Subcutaneous preadipocyte (primary cell): Measurements from ENCODE around the gene TMSB15B. TPM values are rescaled to one million over a fixed set of nuclear protein-coding genes. Genes with fewer than 3 reads are reported as not detected.

Source experiments
- total RNA-seq: library from RNA; depleted of rRNA; stranded (reverse); fragments of >200 nt; gene quantifications from 2 replicates; pipeline ENCODE4 v1.2.3, GENCODE V29; 2012

Gene TMSB15B
- total RNA-seq = 1.6 and 3.3 TPM in 2 replicates

DNA sequence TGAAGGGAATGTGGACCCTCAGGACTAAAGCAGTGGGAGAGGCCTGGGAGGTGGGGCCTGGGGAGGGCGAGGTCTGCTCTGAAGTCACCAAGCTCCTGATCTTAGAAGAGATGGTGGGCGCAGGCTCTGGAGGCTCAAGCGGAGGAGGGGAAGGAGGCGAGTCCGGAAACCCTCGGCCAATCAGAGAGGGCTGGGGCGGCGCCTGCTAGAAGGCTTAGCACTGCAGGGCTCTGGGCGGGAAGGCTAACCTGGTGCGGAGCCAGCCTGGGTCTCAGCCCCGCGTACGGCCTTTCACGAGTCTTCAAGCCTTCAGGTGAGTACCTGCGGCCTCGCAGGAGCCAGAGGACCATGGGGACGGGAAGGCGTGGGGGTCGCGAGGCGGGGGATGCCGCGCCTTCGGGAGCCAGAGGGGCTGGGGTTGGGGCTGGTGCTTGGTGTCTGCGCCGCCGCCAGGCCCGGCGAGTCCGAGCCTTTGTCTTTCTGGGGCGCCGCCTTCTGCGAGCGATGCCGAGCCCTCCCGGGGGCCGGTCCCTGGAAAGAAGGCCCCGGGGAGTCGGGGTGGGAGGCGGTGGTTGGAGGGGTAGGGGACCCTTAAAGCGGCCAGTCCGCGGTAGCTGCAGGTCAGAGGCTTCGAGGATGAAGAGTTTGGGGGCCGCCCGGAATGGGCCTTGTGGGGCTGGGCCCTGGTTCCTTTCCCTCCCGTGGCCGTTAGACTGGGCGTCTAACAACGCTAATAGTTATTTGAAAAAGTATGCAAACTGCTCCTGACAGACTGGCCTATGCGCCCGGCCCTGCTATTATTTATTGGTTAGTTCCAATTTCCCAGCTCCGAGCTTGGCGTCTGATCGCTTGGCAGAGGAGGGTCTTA is at the start of gene TMSB15B:
TSS of gene TMSB15B (plus strand) at position 217 of the 868 bp plus-strand sequence.

DNA sequence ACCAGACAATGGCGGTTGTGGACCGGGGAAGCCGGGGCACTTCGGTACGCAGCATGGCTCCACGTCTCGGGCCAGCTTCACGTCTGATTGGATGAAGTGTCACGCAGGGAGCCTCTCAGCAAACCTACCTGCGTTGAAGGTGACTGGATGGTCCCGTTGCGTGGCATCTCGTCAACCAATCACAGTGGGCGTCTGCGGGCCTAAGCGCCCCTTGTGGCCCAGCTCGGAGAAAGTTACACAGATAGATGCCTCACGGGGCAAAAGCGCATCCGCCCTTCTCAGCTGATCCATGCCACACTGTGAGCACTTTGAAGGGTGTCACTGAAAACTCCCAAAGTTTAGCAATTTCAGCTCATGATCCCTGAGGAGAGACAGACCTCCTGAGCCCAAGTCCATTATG is 51.2 kb downstream of the TMSB15B start, which contains the start of gene H2BW1:
TSS of gene H2BW1 (minus strand) at position 103 of the 400 bp plus-strand sequence. CDS start 132 bp downstream, outside the sequence.

Other genes starting within 250 kb of the TMSB15B start
- 1.1 and 1.2 TPM in 2 replicates for gene PLP1, start 185.8 kb upstream of the TMSB15B start, total RNA-seq
- 0.20 and 0.37 TPM in 2 replicates for gene RAB9B, start 130.4 kb upstream of the TMSB15B start, total RNA-seq
- gene H2BW1, start 51.1 kb downstream of the TMSB15B start, total RNA-seq = not detected in 2 replicates
- not detected in 2 replicates for gene H2BW2, start 77.3 kb downstream of the TMSB15B start, total RNA-seq
- gene TMSB15C, start 113.6 kb downstream of the TMSB15B start, total RNA-seq = 1.1 and 1.2 TPM in 2 replicates
- 0.37 TPM in 1 of 2 replicates, not detected in the other for gene ZCCHC18, start 149.9 kb downstream of the TMSB15B start, total RNA-seq
- gene SLC25A53, start 194.4 kb downstream of the TMSB15B start, total RNA-seq = 7.4 and 9.9 TPM in 2 replicates
- 10.3 and 15.1 TPM in 2 replicates for gene FAM199X, start 203.8 kb downstream of the TMSB15B start, total RNA-seq